ENCODE results near the gene SCAMP1. TPM values are rescaled to one million over a fixed set of nuclear protein-coding genes. Genes with fewer than 3 reads are reported as not detected.

The SCAMP1 gene
- polyA plus RNA-seq, 1 donor from 2014 or later, result 180 TPM

GRCh38 chr5:78482948-78483347 is 122.5 kb downstream of the SCAMP1 start:
- no peak overlapping the region for H3K9ac ChIP-seq (ENCODE audit: low read length)
- TF ChIP-seq RAD21 (conservative IDR thresholded peaks at IDR 0.05) (no peak), TAF1 (IDR thresholded peaks at IDR 0.05; ENCODE audit: low read depth) (no peak), SMC3 (conservative IDR thresholded peaks at IDR 0.05; ENCODE audit: poor library complexity) (no peak), POLR2AphosphoS5 (IDR thresholded peaks at IDR 0.05) (no peak), EP300 (conservative IDR thresholded peaks at IDR 0.05; ENCODE audit: poor library complexity, severe bottlenecking) (no peak), EZH2 (IDR thresholded peaks at IDR 0.05; ENCODE audit: borderline replicate concordance, insufficient read depth, low read length, poor library complexity, severe bottlenecking) (no peak), CTCF (IDR thresholded peaks at IDR 0.05; ENCODE audit: poor library complexity, severe bottlenecking) (no peak), REST (IDR thresholded peaks at IDR 0.05; ENCODE audit: borderline replicate concordance) (no peak), MXI1 (conservative IDR thresholded peaks at IDR 0.05; ENCODE audit: poor library complexity, severe bottlenecking) (no peak)
- no peak overlapping the region for H3K4me2 ChIP-seq (ENCODE audit: low read length)
- no peaks in the 10 kb centered on the region for H3K9me2 ChIP-seq (ENCODE audit: insufficient read depth, low read length)
- no peaks in the 10 kb centered on the region for H3F3A ChIP-seq (ENCODE audit: insufficient read depth, low read length, poor library complexity, severe bottlenecking)
- no peak overlapping the region for H2AFZ ChIP-seq (ENCODE audit: low read depth, low read length)
- H3K27me3 ChIP-seq (ENCODE audit: insufficient read depth, low read depth, low read length), result no peaks in the 10 kb centered on the region
- H3K9me3 ChIP-seq (ENCODE audit: low read length), result no peaks in the 10 kb centered on the region
- no peaks in the 10 kb centered on the region for H3K79me2 ChIP-seq (replicated peaks; ENCODE audit: insufficient read depth, low read length)
- no peak overlapping the region for H3K27ac ChIP-seq (ENCODE audit: low read length)
- H3K36me3 ChIP-seq (ENCODE audit: insufficient read depth, low read length), result peaks cover 4% of the 10 kb centered on the region
- H4K20me1 ChIP-seq (ENCODE audit: insufficient read depth), result no peaks in the 10 kb centered on the region
- no peak overlapping the region for H3K4me3 ChIP-seq (ENCODE audit: low read length)

- Histone ChIP-seq H3K4me3 (ENCODE audit: low read length) (no peak overlapping the region), H2AFZ (ENCODE audit: low read depth, low read length) (no peak overlapping the region), H3F3A (ENCODE audit: insufficient read depth, low read length, poor library complexity, severe bottlenecking) (no peaks in the 10 kb centered on the region), H3K27ac (ENCODE audit: low read length) (no peak overlapping the region), H3K9ac (ENCODE audit: low read length) (no peak overlapping the region), H3K27me3 (ENCODE audit: insufficient read depth, low read depth, low read length) (no peaks in the 10 kb centered on the region), H3K4me2 (ENCODE audit: low read length) (no peak overlapping the region), H3K9me2 (ENCODE audit: insufficient read depth, low read length) (no peaks in the 10 kb centered on the region), H4K20me1 (ENCODE audit: insufficient read depth) (no peaks in the 10 kb centered on the region), H3K79me2 (replicated peaks; ENCODE audit: insufficient read depth, low read length) (no peaks in the 10 kb centered on the region), H3K9me3 (ENCODE audit: low read length) (no peaks in the 10 kb centered on the region), H3K36me3 (ENCODE audit: insufficient read depth, low read length) (peaks cover 4% of the 10 kb centered on the region)
- TF ChIP-seq SMC3 (conservative IDR thresholded peaks at IDR 0.05; ENCODE audit: poor library complexity) (no peak), RAD21 (conservative IDR thresholded peaks at IDR 0.05) (no peak), TAF1 (IDR thresholded peaks at IDR 0.05; ENCODE audit: low read depth) (no peak), POLR2AphosphoS5 (IDR thresholded peaks at IDR 0.05) (no peak), EZH2 (IDR thresholded peaks at IDR 0.05; ENCODE audit: borderline replicate concordance, insufficient read depth, low read length, poor library complexity, severe bottlenecking) (no peak), REST (IDR thresholded peaks at IDR 0.05; ENCODE audit: borderline replicate concordance) (no peak)
Observed at GRCh38 chr5:78483809-78484521, 123.5 kb downstream of the SCAMP1 start.

Data from neural cell (in vitro differentiated cells).